Measurements from ENCODE around the gene PKD1. TPM values are rescaled to one million over a fixed set of nuclear protein-coding genes. Genes with fewer than 3 reads are reported as not detected.

PKD1 gene
- total and polyA plus RNA-seq, 2 of the 13 experiments (the other 11 are each of a cell fraction or from before 2014, with no cell fraction given), result 22.1 to 23.0 TPM

DNA sequence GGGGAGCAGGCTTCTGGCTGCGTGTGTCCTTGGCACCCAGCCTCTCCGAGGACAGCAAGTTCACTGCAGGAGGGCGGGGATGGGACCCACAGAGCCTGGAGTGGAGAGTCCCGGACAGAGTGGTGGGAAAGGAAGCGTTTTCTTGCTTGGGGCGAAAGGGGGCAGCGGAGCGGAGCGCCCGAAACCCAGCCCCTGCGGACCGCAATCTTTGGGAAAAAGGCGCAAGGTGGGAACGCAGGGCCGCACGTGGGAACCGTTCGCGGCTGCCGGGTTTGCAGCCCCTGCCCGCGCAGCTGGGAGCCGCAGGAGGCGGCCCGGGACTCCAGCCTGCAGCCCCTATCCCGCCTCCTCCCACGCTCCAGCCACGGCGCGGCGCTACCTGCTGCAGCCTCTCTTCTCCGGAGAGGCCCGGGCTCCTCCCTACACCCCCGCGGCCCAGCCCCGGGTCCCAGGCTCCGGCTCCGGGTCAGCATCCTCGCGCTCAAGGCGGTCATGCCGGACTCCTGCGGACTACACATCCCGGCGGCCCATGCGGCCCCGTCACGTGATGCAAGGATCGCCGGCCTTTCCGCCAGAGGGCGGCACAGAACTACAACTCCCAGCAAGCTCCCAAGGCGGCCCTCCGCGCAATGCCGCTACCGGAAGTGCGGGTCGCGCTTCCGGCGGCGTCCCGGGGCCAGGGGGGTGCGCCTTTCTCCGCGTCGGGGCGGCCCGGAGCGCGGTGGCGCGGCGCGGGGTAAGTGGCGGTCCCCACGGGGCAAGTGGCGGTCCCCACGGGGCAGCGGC lies 88.2 kb downstream of the PKD1 start, which contains the start of the genes NTHL1 and TSC2:
TSS of gene NTHL1 (minus strand) at position 505 of the 786 bp plus-strand sequence. CDS start at position 494, 11 bp downstream.
TSS of gene TSC2 (plus strand) at position 656 of the 786 bp plus-strand sequence. CDS start 631 bp downstream, outside the sequence.
- Histone ChIP-seq H4K20me1 (ENCODE audit: insufficient read depth, low read length) (no peaks in the 10 kb centered on the region), H3K4me2 (ENCODE audit: low read depth, low read length) (peak within 1 kb of the TSS; percentile 99), H3K9me3 (ENCODE audit: low read length) (no peaks in the 10 kb centered on the region), H3K79me2 (ENCODE audit: insufficient read depth, low read length) (peaks cover 19% of the 10 kb centered on the region), H3K27ac (ENCODE audit: extremely low read length, insufficient read depth, low read length) (peak within 1 kb of the TSS; percentile 63), H3K4me1 (ENCODE audit: insufficient read depth, low read length) (peaks cover 25% of the 10 kb centered on the region), H3K4me3 (replicated peaks in 1 of 3; ENCODE audit: insufficient read depth in 1 of 3, low read depth in 2 of 3, low read length in 3 of 3) (peak within 1 kb of the TSS; percentile 86 to 95 (median 90)), H2AFZ (ENCODE audit: low read length) (no peak within 1 kb of the TSS), H3K36me3 (replicated peaks in 1 of 2; ENCODE audit: control insufficient read depth in 1 of 2, insufficient read depth in 2 of 2, low read length in 2 of 2) (peaks cover 1 to 8% of the 10 kb centered on the region in 2 experiments; a peak in 3 of 5 replicates), H3K9ac (ENCODE audit: insufficient read depth, low read depth, low read length) (peak within 1 kb of the TSS; percentile 84), H3K27me3 (ENCODE audit: control insufficient read depth in 1 of 2, insufficient read depth in 2 of 2, low read length in 2 of 2) (peaks cover 0 to 2% of the 10 kb centered on the region in 2 experiments; a peak in 1 of 5 replicates)
- DNase-seq (ENCODE audit: low spot score) (peak; percentile 93), FAIRE-seq (peak; percentile 67), ATAC-seq (peak; percentile 91)
- WGBS (ENCODE audit: low lambda C conversion rate), result 1% methylated on average over 29 of the region's 81 CpGs
- CTCF ChIA-PET (ENCODE audit: low intra/inter-chr PET ratio, low total read pairs), result interaction anchor here (1.4 kb wide), 1 partner anchor 24 kb away, joined by 7 read pairs; no protein-coding TSS in a partner anchor
- BruUV-seq (replicated peaks), result no TSS peak
- POLR2A ChIA-PET, result interaction anchor here (0.8 to 3.3 kb wide), 16 partner anchors 8 to 108 kb away, joined by 3 to 67 read pairs (median 6); partner anchors contain the start of genes RPS2 and TRAF7
- in situ Hi-C loops (cut with HindIII; ENCODE audit: extremely low pct_ligation_motif_present, low pct_unique_long_range_greater_than_20kb), result no loop called here
- intact Hi-C loops (cut with micrococcal nuclease; ENCODE audit: unreplicated experiment), result no loop called here
- TF ChIP-seq KLF9 (CRISPR knock-in tag; IDR thresholded peaks at IDR 0.05; ENCODE audit: low read depth) (no peak), HMG20B (CRISPR knock-in tag; conservative IDR thresholded peaks at IDR 0.05) (no peak), ZNF274 (CRISPR knock-in tag; IDR thresholded peaks at IDR 0.05) (0 out of 2 replicates have a peak, but pooled peaks have one; percentile 52), ZNF670 (CRISPR knock-in tag; IDR thresholded peaks at IDR 0.05; ENCODE audit: borderline replicate concordance) (peak; percentile 67; the same call in 1 of the 2 replicates), HNRNPUL1 (IDR thresholded peaks at IDR 0.05; ENCODE audit: low read depth, low read length) (no peak; the same call in 1 of the 2 replicates), ZNF30 (CRISPR knock-in tag; IDR thresholded peaks at IDR 0.05) (no peak), DPF2 (CRISPR knock-in tag; IDR thresholded peaks at IDR 0.05; ENCODE audit: borderline replicate concordance, low read depth) (no peak), NR2C2 (CRISPR knock-in tag; IDR thresholded peaks at IDR 0.05; ENCODE audit: borderline replicate concordance) (peak; percentile 95), YEATS4 (CRISPR knock-in tag; IDR thresholded peaks at IDR 0.05; ENCODE audit: borderline replicate concordance) (peak; percentile 55), ZNF660 (CRISPR knock-in tag; IDR thresholded peaks at IDR 0.05; ENCODE audit: borderline replicate concordance, low read depth) (no peak), MEIS2 (CRISPR knock-in tag; IDR thresholded peaks at IDR 0.05) (no peak), BHLHE40 (IDR thresholded peaks at IDR 0.05; ENCODE audit: low read length) (peak; percentile 82)
- TF ChIP-seq, protein P1, sequence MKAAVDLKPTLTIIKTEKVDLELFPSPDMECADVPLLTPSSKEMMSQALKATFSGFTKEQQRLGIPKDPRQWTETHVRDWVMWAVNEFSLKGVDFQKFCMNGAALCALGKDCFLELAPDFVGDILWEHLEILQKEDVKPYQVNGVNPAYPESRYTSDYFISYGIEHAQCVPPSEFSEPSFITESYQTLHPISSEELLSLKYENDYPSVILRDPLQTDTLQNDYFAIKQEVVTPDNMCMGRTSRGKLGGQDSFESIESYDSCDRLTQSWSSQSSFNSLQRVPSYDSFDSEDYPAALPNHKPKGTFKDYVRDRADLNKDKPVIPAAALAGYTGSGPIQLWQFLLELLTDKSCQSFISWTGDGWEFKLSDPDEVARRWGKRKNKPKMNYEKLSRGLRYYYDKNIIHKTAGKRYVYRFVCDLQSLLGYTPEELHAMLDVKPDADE (CRISPR knock-in tag; IDR thresholded peaks at IDR 0.05), result 0 out of 2 replicates have a peak, but pooled peaks have one; percentile 41
- TF ChIP-seq, protein P2, sequence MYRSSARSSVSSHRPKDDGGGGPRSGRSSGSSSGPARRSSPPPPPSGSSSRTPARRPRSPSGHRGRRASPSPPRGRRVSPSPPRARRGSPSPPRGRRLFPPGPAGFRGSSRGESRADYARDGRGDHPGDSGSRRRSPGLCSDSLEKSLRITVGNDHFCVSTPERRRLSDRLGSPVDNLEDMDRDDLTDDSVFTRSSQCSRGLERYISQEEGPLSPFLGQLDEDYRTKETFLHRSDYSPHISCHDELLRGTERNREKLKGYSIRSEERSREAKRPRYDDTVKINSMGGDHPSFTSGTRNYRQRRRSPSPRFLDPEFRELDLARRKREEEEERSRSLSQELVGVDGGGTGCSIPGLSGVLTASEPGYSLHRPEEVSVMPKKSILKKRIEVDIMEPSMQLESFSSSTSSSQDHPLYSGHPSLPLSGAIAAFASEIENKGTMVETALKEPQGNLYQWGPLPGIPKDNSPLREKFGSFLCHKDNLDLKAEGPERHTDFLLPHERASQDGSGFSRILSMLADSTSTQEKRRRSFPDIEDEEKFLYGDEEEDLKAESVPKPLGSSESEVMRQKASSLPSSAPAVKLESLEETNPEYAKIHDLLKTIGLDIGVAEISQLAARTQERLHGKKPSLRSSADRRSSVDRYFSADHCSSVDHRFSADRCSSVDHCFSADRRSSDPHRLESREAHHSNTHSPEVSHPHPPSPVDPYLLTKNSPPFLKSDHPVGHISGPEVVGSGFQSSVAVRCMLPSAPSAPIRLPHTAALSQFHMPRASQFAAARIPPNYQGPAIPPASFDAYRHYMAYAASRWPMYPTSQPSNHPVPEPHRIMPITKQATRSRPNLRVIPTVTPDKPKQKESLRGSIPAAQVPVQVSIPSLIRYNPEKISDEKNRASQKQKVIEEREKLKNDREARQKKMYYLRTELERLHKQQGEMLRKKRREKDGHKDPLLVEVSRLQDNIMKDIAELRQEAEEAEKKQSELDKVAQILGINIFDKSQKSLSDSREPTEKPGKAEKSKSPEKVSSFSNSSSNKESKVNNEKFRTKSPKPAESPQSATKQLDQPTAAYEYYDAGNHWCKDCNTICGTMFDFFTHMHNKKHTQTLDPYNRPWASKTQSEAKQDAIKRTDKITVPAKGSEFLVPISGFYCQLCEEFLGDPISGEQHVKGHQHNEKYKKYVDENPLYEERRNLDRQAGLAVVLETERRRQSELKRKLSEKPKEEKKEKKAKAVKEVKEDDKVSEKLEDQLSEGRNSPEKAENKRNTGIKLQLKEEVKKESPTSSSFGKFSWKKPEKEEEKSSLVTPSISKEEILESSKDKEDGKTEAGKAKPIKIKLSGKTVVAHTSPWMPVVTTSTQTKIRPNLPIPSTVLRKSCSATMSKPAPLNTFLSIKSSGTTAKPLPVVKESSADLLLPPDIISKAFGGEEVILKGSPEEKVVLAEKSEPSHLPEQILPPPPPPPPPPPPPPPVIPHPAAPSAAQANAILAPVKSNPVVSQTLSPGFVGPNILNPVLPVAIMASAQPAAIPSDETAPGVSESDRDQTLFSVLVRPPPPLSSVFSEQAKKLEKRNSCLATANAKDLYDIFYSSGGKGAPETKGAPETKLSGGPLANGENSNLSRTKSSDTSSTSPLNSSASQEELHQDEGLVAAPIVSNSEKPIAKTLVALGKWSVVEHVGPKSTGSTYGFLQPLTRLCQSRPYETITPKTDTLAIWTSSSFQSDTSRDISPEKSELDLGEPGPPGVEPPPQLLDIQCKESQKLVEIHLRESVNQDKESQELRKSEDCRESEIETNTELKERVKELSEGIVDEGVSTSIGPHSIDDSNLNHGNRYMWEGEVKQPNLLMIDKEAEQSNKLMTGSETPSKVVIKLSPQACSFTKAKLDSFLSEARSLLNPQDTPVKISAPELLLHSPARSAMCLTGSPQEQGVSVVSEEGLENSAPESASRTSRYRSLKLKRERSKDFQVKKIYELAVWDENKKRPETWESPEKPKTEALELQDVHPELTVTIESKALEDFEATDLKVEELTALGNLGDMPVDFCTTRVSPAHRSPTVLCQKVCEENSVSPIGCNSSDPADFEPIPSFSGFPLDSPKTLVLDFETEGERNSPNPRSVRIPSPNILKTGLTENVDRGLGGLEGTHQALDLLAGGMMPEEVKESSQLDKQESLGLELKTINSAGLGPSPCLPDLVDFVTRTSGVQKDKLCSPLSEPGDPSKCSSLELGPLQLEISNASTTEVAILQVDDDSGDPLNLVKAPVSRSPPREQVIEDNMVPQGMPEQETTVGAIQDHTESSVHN (CRISPR knock-in tag; IDR thresholded peaks at IDR 0.05), result 0 out of 2 replicates have a peak, but pooled peaks have one; percentile 25
